ENCODE data around the gene LTV1.

DNA sequence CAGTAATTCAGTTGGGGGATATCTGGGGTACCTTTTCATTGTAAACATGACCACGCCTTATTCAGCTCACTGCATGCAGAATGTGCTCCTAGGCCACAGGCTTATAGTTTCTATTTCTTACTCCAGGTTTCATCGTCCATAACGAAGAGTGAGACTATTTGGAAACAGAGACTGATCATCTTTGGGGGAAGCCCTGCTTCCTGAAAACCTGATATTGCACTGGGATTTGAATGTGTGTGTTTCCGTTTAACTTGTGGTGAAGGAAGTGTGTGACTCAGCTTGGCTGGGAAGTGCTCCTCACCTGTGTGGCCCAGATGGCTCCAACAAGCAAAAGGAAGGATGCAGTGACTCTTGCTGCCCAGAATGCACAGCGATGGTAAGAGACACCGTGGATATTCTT, 19.6 kb upstream of the LTV1 start:
- TF ChIP-seq, protein P1, sequence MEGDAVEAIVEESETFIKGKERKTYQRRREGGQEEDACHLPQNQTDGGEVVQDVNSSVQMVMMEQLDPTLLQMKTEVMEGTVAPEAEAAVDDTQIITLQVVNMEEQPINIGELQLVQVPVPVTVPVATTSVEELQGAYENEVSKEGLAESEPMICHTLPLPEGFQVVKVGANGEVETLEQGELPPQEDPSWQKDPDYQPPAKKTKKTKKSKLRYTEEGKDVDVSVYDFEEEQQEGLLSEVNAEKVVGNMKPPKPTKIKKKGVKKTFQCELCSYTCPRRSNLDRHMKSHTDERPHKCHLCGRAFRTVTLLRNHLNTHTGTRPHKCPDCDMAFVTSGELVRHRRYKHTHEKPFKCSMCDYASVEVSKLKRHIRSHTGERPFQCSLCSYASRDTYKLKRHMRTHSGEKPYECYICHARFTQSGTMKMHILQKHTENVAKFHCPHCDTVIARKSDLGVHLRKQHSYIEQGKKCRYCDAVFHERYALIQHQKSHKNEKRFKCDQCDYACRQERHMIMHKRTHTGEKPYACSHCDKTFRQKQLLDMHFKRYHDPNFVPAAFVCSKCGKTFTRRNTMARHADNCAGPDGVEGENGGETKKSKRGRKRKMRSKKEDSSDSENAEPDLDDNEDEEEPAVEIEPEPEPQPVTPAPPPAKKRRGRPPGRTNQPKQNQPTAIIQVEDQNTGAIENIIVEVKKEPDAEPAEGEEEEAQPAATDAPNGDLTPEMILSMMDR (IDR thresholded peaks at IDR 0.05), result no peak
- TF ChIP-seq POLR2A (IDR thresholded peaks at IDR 0.05), result no peak
